NCI-H1694 (cell line): Measurements from ENCODE around the gene C4BPA.

Source experiments
- DNase-seq: peaks from one replicate; lab custom pipeline; 2025; lab: John Stamatoyannopoulos, UW

The C4BPA gene

DNA sequence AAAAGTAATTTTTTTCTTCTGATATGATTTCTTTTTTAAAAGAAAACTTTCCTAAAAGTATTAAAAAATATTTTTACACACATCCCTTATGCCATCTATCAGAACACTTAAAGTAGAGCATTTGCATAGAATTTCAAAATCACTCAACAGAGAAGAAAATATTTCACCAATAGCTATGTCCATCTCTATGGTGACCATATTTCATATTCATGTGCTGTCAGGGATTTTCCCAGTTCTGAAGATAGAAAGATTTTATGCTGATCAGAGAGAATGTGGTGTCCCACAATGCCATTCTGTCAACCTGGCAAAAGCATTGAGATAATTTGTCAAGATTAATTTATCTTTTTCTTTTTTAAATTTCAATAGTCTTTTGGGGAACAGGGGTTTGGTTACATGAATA is 87.0 kb downstream of the C4BPA start:
- DNase-seq = no peak

DNA sequence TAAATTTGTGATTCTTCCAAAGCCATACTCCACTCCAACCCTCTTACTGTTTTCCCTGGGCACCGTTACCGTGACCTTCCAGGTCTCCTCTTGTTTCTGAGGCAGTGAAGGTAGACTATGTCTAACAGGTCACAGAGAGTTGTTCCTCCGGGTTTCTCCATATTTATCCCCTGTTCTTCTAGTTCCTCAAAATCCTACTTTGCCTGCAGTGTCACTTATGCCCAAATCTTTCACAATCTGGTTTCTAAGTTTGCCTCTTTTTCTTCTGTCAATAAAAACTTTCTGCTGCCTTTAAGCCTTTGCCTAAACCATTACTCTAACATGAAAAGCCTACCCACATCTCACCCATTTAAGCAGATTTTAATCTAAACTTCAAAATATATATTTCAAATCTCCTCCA is 87.7 kb downstream of the C4BPA start:
- DNase-seq = no peak

DNA sequence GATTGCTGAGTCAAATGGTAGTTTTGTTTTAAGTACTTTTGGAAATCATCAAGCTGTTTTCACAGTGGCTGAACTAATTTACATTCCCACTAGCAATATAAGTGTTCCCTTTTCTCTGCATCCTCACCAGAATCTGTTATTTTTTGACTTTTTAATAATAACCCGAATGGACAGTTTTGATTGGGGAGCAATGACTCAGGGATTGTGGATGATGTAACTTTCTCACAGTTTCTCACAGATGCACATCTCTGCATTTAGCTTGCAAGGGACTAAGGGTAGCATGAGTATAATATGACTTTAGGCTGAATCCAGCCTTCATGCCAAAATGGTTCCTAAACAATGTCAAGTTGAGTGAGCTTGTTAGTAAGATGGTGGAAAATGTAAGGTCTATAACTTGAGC is 90.2 kb downstream of the C4BPA start:
- no peak for DNase-seq
